Measurements from ENCODE around the gene BCAR3.
"Not testable (repeated sequence)": the region's sequence is repeated elsewhere in the genome, so short reads cannot be mapped to it uniquely, and the experiment has no call there.

Gene BCAR3

DNA sequence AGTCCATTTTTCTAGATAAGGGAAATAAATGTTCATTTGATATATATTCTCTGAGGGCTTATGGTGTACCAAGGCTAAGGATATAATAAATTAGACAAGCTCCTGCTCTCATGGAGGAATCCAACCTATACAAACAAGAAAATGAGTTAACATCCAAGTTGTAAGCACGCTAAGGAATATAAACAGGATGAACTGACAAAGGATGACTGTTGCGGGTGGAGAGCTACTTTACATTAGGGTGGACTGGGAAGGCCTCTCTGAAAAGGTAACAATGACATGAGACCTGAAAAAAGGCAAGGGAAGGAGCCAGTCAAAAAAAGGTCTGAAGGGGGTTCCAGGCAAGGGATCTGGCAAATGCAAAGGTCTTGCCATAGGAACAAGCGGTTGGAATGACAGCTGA is 3.1 kb downstream of the BCAR3 start:
- H3K4me3 ChIP-seq (ENCODE audit: low read depth, low read length): no peak overlapping the region
- no peak for DNase-seq (ENCODE audit: low read depth, low spot score)
- TF ChIP-seq, protein P1, sequence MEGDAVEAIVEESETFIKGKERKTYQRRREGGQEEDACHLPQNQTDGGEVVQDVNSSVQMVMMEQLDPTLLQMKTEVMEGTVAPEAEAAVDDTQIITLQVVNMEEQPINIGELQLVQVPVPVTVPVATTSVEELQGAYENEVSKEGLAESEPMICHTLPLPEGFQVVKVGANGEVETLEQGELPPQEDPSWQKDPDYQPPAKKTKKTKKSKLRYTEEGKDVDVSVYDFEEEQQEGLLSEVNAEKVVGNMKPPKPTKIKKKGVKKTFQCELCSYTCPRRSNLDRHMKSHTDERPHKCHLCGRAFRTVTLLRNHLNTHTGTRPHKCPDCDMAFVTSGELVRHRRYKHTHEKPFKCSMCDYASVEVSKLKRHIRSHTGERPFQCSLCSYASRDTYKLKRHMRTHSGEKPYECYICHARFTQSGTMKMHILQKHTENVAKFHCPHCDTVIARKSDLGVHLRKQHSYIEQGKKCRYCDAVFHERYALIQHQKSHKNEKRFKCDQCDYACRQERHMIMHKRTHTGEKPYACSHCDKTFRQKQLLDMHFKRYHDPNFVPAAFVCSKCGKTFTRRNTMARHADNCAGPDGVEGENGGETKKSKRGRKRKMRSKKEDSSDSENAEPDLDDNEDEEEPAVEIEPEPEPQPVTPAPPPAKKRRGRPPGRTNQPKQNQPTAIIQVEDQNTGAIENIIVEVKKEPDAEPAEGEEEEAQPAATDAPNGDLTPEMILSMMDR (IDR thresholded peaks at IDR 0.05; ENCODE audit: low read depth, low read length): no peak
- in situ Hi-C loops (cut with HindIII; ENCODE audit: low sequenced_read_pairs): no loop called here

DNA sequence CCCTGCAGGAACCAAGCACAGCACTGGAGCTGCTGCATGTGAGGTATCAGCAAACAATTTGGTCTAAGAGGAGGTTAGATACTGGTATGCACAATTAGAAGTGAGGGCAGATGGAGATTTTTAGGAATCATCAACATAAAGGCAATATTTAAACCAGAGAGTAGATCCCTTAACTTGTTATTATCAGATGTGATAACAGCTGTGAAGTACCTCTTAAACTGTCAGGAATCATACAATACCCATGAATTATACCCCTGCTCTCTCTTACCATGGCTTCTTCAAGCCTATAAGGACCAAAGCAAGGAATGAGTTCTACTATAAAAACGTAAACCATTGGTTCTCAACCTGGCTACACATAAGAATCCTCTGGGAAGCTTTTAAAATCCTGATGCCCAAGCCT is 3.9 kb downstream of the BCAR3 start:
- no peak for DNase-seq (ENCODE audit: low read depth, low spot score)
- TF ChIP-seq, protein P1 (IDR thresholded peaks at IDR 0.05; ENCODE audit: low read depth, low read length): no peak
- in situ Hi-C loops (cut with HindIII; ENCODE audit: low sequenced_read_pairs): no loop called here

DNA sequence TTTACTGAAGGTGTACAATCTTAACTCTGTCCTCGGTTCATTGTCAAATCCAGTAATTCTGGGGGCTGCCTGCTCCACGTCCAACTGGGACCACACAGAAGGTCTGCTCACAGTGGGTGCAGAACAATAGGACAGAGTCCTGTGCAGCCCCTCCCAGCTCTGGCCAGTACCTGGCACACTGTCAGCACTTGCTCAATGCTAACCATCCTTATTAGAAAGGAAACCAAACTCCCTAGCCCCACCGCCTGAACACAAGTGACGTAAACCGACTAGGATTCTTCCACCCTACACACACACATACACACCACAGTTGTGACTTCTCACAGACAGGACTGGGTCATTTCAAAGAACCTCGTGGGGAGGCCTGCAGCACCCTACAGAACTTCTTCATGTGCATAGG is 5.2 kb downstream of the BCAR3 start:
- H3K4me3 ChIP-seq (ENCODE audit: low read depth, low read length): no peak overlapping the region
- TF ChIP-seq, protein P1 (IDR thresholded peaks at IDR 0.05; ENCODE audit: low read depth, low read length): no peak
- in situ Hi-C loops (cut with HindIII; ENCODE audit: low sequenced_read_pairs): no loop called here
- DNase-seq (ENCODE audit: low read depth, low spot score): no peak

More for the DNA sequence above, 3.9 kb downstream of the BCAR3 start:
- no peak overlapping the region for H3K4me3 ChIP-seq (ENCODE audit: low read depth, low read length)

DNA sequence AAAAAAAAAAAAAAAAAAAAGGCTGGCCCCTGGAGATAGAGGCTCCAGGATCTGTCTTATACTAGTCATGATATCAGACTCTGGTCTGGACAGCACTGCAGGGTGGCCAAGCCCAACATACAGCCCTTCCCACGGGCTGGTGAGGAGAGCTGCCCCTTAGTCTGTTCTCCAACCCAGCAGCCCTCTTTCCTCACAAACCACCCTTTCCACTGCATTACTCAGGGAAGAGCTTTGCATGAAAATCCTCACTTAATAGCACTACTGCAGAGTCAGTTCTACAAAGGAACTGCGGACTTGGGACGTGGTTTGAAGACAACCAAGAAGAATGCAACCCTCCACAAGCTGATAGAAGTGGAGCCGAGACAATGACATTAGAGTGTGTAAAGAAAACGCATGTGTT is 5.7 kb downstream of the BCAR3 start:
- TF ChIP-seq, protein P1 (IDR thresholded peaks at IDR 0.05; ENCODE audit: low read depth, low read length): no peak
- in situ Hi-C loops (cut with HindIII; ENCODE audit: low sequenced_read_pairs): no loop called here
- no peak for DNase-seq (ENCODE audit: low read depth, low spot score)
- H3K4me3 ChIP-seq (ENCODE audit: low read depth, low read length): no peak overlapping the region

DNA sequence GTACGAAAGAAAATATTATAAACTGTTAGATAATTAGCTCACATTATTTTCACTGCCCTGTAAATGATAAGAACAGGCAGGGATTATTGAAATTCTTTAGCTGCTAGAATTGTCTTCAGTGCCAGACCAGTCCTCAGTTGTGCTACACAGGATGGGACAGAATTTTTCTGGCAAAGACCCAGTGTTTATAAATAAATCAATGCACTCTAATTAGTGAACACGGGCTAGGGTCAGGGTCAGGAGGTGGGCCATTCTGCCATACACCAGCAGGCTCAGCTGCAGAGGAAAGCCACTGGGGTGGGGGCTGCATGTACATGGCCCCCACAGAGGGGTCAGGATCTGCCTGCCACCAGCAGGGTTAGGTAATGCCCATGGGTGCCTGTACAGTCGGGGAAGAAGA is 6.4 kb downstream of the BCAR3 start:
- TF ChIP-seq, protein P1 (IDR thresholded peaks at IDR 0.05; ENCODE audit: low read depth, low read length): no peak
- in situ Hi-C loops (cut with HindIII; ENCODE audit: low sequenced_read_pairs): no loop called here

DNA sequence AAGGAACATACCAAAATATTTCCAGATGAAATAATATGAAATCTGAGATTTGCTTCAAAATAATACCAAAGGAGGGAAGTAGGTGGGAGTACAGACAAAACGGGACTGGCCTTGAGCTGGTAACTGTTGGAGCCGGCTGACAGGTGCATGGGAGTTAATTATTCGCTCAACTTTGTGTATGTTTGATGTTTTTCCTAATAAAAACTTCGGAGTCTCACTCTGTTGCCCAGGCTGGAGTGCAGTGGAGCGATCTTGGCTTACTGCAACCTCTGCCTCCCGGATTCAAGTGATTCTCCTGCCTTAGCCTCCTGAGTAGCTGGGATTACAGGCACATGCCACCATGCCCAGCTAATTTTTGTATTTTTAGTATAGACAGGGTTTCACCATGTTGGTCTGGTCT is 7.6 kb downstream of the BCAR3 start:
- H3K4me3 ChIP-seq (ENCODE audit: low read depth, low read length); in situ Hi-C loops (cut with HindIII; ENCODE audit: low sequenced_read_pairs); DNase-seq (ENCODE audit: low read depth, low spot score): not testable (repeated sequence)

More for the DNA sequence above, 6.4 kb downstream of the BCAR3 start:
- no peak for DNase-seq (ENCODE audit: low read depth, low spot score)
- H3K4me3 ChIP-seq (ENCODE audit: low read depth, low read length): no peak overlapping the region

DNA sequence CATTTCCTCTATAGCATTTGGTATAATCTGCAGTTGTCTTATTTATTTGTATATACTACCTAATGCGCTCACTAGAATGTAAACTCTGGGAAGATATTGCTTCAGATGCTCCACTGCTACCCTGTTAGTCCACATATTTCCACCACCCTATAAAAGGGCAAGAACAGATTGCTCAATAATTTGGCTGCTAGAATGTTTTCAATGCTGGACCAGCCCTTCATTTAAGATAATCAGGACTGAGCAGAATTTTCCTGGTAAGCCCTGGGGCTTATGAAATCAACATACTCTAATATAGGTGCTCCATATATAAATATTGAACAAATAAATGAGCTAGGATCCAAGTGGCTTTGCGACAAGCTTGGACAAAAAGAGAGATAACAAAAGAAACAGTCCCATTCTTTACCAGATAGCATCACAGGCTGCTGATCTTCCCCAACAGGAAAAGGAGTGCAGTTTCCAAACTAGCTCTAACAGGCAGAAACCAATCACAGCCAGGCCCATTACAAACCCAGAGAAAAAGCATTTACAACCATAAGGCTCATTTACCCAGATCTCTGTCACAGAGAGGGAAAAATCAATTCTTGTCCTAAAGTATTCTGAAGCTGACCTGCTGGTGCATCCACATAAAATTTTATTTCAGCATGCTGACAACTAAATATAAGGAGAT is 8.3 kb downstream of the BCAR3 start:
- no peak overlapping the region for H3K4me3 ChIP-seq (ENCODE audit: low read depth, low read length)
- TF ChIP-seq, protein P1 (IDR thresholded peaks at IDR 0.05; ENCODE audit: low read depth, low read length): no peak
- DNase-seq (ENCODE audit: low read depth, low spot score): no peak
- in situ Hi-C loops (cut with HindIII; ENCODE audit: low sequenced_read_pairs): no loop called here
